Esophagus muscularis mucosa (tissue), 4 donors: ENCODE results near the gene EVA1B. TPM values are rescaled to one million over a fixed set of nuclear protein-coding genes. Genes with fewer than 3 reads are reported as not detected.

Experiments used
- DNase-seq: peaks from one replicate; pipeline ENCODE4 v3.0.0-alpha.2; 2017; ENCODE audit errors: extremely low spot score
- H3K27ac ChIP-seq, 4 donors: fragments of 200-600 bp; sonication (generic); replicated peaks in 1 of 4; 1 replicate in 3 of 4; 2 replicates in 1 of 4; pipeline ENCODE4 v1.5.1; 2016 to 2019; ENCODE audit warnings: mild to moderate bottlenecking in 1 of 4
- H3K27me3 ChIP-seq, 4 donors: fragments of 200-600 bp; sonication (generic); one replicate each; pipeline versions ENCODE4 v1.5.1 to v1.6.0; 2016 to 2019
- H3K36me3 ChIP-seq, 4 donors: fragments of 200-600 bp; sonication (generic); one replicate each; pipeline ENCODE4 v1.5.1; 2016 to 2019
- H3K4me1 ChIP-seq, 4 donors: fragments of 200-600 bp; sonication (generic); one replicate each; pipeline ENCODE4 v1.5.1; 2016 to 2019
- H3K4me3 ChIP-seq, 4 donors: fragments of 200-600 bp; sonication (generic); 1 replicate in 2 of 4; 2 replicates in 2 of 4; pipeline ENCODE4 v1.5.1; 2016 to 2019; ENCODE audit warnings: mild to moderate bottlenecking in 4 of 4, moderate library complexity in 1 of 4
- H3K9me3 ChIP-seq, 4 donors: fragments of 200-600 bp; sonication (generic); 1 replicate in 3 of 4; 2 replicates in 1 of 4; pipeline ENCODE4 v1.5.1; 2016 to 2019
- CTCF ChIP-seq, 3 experiments: fragments of 200-600 bp in 2 of 3; fragments of 450-650 bp in 1 of 3; sonication (generic) in 2 of 3; IDR thresholded peaks; one replicate each; pipeline ENCODE4 v1.5.1; 2017 to 2019; ENCODE audit warnings: antibody characterized with exemption in 3 of 3, mild to moderate bottlenecking in 2 of 3, moderate library complexity in 1 of 3
- EP300 ChIP-seq: sonication (generic); formaldehyde crosslinking; IDR thresholded peaks from one replicate; pipeline ENCODE4 v1.6.1; 2017; ENCODE audit warnings: antibody characterized with exemption
- POLR2A ChIP-seq: fragments of 450-650 bp; IDR thresholded peaks from one replicate; pipeline ENCODE4 v1.6.1; 2017; ENCODE audit warnings: antibody characterized with exemption, moderate library complexity, mild to moderate bottlenecking, low read depth
- POLR2AphosphoS5 ChIP-seq, 2 donors: sonication (generic); formaldehyde crosslinking; IDR thresholded peaks; one replicate each; pipeline ENCODE4 v1.6.1; 2017; ENCODE audit warnings: antibody characterized with exemption in 2 of 2
- WGBS: methylation state at CpG from one replicate; pipeline ENCODE4 v1.1.5; 2018; 5-methylcytosine and 5-hydroxymethylcytosine counted together
- intact Hi-C: fragments of 100-400 bp; cut with DNase I; formaldehyde crosslinking; loops from one replicate; pipeline ENCODE4 v1.15.1; 2023
- total RNA-seq, 4 donors: library from RNA; depleted of rRNA; stranded (reverse); fragments of >200 nt; gene quantifications; one replicate each; pipeline versions ENCODE4 v1.1.0 to v1.2.1, GENCODE V29; 2016

The EVA1B gene
- total RNA-seq, 4 donors from 2014 or later = 45.1 to 129 (median 79.5) TPM

- Histone ChIP-seq H3K4me1 (peaks cover 34 to 51% (median 45%) of the 10 kb centered on the region in 4 donors), H3K4me3 (peak overlapping the region; percentile 70 to 92 (median 84)), H3K27me3 (no peaks in the 10 kb centered on the region), H3K9me3 (no peaks in the 10 kb centered on the region), H3K27ac (peak overlapping the region; percentile 79 to 92 (median 90)), H3K36me3 (peaks cover 0 to 7% (median 2%) of the 10 kb centered on the region in 4 donors)
- intact Hi-C loops = no loop called here
- WGBS = 41% methylated on average over 8 of the region's 9 CpGs
- no peak for DNase-seq
- TF ChIP-seq POLR2AphosphoS5 (IDR thresholded peaks at IDR 0.05) = no peak
- no peak for TF ChIP-seq CTCF (IDR thresholded peaks at IDR 0.05)
- TF ChIP-seq EP300 = no peak
- TF ChIP-seq POLR2A = no peak
Measured at GRCh38 chr1:36324353-36324703, 883 bp upstream of the EVA1B start.

GRCh38 chr1:36322786-36323635 is 434 bp downstream of the EVA1B start:
- Histone ChIP-seq H3K27me3 (no peaks in the 10 kb centered on the region), H3K4me1 (peaks cover 25 to 43% (median 39%) of the 10 kb centered on the region in 4 donors), H3K27ac (peak overlapping the region; percentile 79 to 92 (median 90)), H3K4me3 (peak overlapping the region; percentile 70 to 92 (median 84)), H3K9me3 (no peaks in the 10 kb centered on the region), H3K36me3 (peaks cover 0 to 7% (median 2%) of the 10 kb centered on the region in 4 donors)
- intact Hi-C loops = no loop called here
- TF ChIP-seq EP300 (no peak), POLR2A (no peak)
- no peak for DNase-seq
- 16% methylated on average over 11 of the region's 83 CpGs for WGBS

- Histone ChIP-seq H3K27ac (peak overlapping the region; percentile 79 to 92 (median 90)), H3K36me3 (peaks cover 0 to 7% (median 2%) of the 10 kb centered on the region in 4 donors), H3K9me3 (no peaks in the 10 kb centered on the region), H3K4me3 (peak overlapping the region; percentile 70 to 92 (median 84)), H3K27me3 (no peaks in the 10 kb centered on the region), H3K4me1 (peaks cover 25 to 43% (median 39%) of the 10 kb centered on the region in 4 donors)
- DNase-seq = no peak
- intact Hi-C loops = no loop called here
- WGBS = 68% methylated on average over 30 of the region's 67 CpGs
- no peak for TF ChIP-seq EP300
- no peak for TF ChIP-seq POLR2AphosphoS5 (IDR thresholded peaks at IDR 0.05)
- no peak for TF ChIP-seq CTCF (IDR thresholded peaks at IDR 0.05)
- TF ChIP-seq POLR2A = no peak
Measured at GRCh38 chr1:36322041-36322785, 1.2 kb downstream of the EVA1B start.

DNA sequence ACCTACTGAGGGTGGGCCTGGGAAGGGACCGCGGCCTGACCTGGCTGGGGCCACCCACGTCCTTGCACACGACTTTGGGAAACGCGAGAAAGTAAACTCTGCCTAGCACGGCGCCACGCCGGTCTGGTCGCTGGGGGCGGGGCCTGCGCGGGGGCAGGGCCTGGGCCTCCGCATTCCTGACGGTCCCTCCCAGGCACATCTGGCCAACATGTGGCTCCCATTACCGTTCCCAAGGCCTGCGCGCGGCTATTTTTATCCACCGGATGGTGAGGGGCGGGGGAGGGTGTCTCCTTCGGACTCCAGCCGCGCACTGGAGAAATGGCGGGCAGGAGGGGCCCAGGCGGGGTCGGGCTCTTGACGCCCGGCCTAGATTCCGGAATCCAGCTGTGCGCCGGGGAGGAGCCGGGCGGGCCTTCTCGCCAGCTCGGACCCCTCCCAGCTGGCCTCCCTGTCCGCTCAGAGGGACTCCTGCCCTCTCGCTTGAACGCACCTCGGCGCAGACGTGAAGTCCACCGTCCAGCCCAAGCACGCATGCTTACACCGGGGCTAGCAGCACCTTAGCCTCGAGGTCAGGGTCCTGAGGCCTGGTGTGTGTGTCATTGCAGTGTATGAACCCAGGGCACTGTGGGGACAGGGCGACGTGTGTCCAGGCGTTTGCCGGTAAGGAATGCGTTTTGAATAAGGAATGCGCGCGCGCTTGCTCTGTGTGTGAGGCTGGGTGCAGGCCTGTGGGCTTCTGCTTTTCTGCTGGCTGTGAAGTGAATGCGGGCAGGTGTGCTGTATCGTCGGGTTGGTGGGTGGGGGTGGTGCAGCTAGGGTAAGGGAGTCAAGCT is 2.1 kb downstream of the EVA1B start:
- WGBS = 32% methylated on average over 33 of the region's 59 CpGs
- Histone ChIP-seq H3K27me3 (no peaks in the 10 kb centered on the region), H3K36me3 (peaks cover 0 to 7% (median 2%) of the 10 kb centered on the region in 4 donors), H3K4me3 (peak overlapping the region; percentile 70 to 92 (median 84)), H3K4me1 (peaks cover 25 to 43% (median 39%) of the 10 kb centered on the region in 4 donors), H3K27ac (peak overlapping the region; percentile 79 to 92 (median 90)), H3K9me3 (no peaks in the 10 kb centered on the region)
- intact Hi-C loops = no loop called here
- TF ChIP-seq CTCF (IDR thresholded peaks at IDR 0.05) (no peak), POLR2AphosphoS5 (IDR thresholded peaks at IDR 0.05) (peak; percentile 37 to 48)
- DNase-seq = no peak
